ENCODE measurements around the gene CCDC91. TPM values are rescaled to one million over a fixed set of nuclear protein-coding genes. Genes with fewer than 3 reads are reported as not detected.

The CCDC91 gene
- total and polyA plus RNA-seq, 9 of the 15 experiments (the other 6 are each of a cell fraction or from before 2014, with no cell fraction given), result 10.1 to 31.1 (median 26.3) TPM

DNA sequence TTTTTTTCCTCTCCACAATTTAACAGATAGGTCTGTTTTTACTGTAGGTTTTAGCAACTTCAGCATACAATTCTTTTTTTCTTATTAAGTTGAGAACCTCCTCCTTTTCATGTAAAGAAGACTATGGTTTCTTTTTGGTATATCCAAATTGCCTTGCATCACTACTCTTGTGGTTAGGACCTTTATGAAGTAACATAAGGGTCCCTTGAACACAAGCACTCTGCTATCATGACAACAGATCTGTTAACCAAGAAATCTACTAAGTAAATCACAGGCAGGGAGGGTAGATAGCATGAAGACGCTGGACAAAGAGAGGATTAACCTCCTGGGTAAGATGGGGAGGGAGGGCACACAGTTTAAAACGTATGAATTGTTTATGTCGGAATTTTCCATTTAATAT lies 380.6 kb downstream of the CCDC91 start:
- no peaks in the 10 kb centered on the region for H3K79me2 ChIP-seq (ENCODE audit: control insufficient read depth, insufficient read depth, low read length)
- in situ Hi-C loops (cut with MboI), result no loop called here
- TF ChIP-seq NCOA2 (IDR thresholded peaks at IDR 0.05; ENCODE audit: partially characterized antibody in 2 of 2) (no peak), ZNF507 (tag; conservative IDR thresholded peaks at IDR 0.05) (no peak), HMG20B (CRISPR knock-in tag; IDR thresholded peaks at IDR 0.05) (no peak), HDAC1 (IDR thresholded peaks at IDR 0.05) (no peak), NCOA1 (IDR thresholded peaks at IDR 0.05; ENCODE audit: low read depth) (no peak)
- TF ChIP-seq, protein P1, sequence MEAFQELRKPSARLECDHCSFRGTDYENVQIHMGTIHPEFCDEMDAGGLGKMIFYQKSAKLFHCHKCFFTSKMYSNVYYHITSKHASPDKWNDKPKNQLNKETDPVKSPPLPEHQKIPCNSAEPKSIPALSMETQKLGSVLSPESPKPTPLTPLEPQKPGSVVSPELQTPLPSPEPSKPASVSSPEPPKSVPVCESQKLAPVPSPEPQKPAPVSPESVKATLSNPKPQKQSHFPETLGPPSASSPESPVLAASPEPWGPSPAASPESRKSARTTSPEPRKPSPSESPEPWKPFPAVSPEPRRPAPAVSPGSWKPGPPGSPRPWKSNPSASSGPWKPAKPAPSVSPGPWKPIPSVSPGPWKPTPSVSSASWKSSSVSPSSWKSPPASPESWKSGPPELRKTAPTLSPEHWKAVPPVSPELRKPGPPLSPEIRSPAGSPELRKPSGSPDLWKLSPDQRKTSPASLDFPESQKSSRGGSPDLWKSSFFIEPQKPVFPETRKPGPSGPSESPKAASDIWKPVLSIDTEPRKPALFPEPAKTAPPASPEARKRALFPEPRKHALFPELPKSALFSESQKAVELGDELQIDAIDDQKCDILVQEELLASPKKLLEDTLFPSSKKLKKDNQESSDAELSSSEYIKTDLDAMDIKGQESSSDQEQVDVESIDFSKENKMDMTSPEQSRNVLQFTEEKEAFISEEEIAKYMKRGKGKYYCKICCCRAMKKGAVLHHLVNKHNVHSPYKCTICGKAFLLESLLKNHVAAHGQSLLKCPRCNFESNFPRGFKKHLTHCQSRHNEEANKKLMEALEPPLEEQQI (IDR thresholded peaks at IDR 0.05), result no peak
- WGBS (ENCODE audit: insufficient coverage, low coverage, missing lambda C conversion rate), result 15% methylated on average over 3 of the region's 3 CpGs
- BruUV-seq (replicated peaks), result no TSS peak
- H3K27me3 ChIP-seq (ENCODE audit: control insufficient read depth in 2 of 2, insufficient read depth in 2 of 2, low read length in 2 of 2), result no peaks in the 10 kb centered on the region
- no peak overlapping the region for H3K4me3 ChIP-seq
- no peaks in the 10 kb centered on the region; a peak in 1 of 5 replicates for H3K4me1 ChIP-seq (replicated peaks in 1 of 2; ENCODE audit: control insufficient read depth in 2 of 2, insufficient read depth in 2 of 2, low read length in 2 of 2)
- intact Hi-C loops (cut with micrococcal nuclease), result no loop called here
- DNase-seq (ENCODE audit: extremely low read depth in 1 of 4, low spot score in 3 of 4), result no peak
- no peak for ATAC-seq
- ChIA-PET POLR2A (interaction anchor here (1.0 kb wide), 1 partner anchor 14 kb away, joined by 3 read pairs; no protein-coding TSS in a partner anchor), CTCF (ENCODE audit: low intra/inter-chr PET ratio) (no interaction called here)
- no peak overlapping the region for H2AFZ ChIP-seq (ENCODE audit: low read depth, low read length)
- no peak overlapping the region for H3K27ac ChIP-seq (ENCODE audit: extremely low read depth, low read depth, low read length)
- no peaks in the 10 kb centered on the region for H4K20me1 ChIP-seq (replicated peaks; ENCODE audit: control insufficient read depth, insufficient read depth, low read length)
- no peak overlapping the region for H3K9ac ChIP-seq (ENCODE audit: insufficient read depth in 1 of 2, low read depth in 2 of 2, low read length in 2 of 2)
- no peak for FAIRE-seq
- H3K4me2 ChIP-seq (ENCODE audit: insufficient read depth, low read length), result no peak overlapping the region
- no peaks in the 10 kb centered on the region for H3K9me3 ChIP-seq (replicated peaks; ENCODE audit: control insufficient read depth, insufficient read depth, low read depth, low read length)
- no peaks in the 10 kb centered on the region for H3K9me1 ChIP-seq (ENCODE audit: control insufficient read depth, insufficient read depth, low read length)
- no peaks in the 10 kb centered on the region for H3K36me3 ChIP-seq (ENCODE audit: control insufficient read depth, insufficient read depth, low read length)
